HT-29 (cell line): ENCODE data around the gene SPOCK2. TPM values are rescaled to one million over a fixed set of nuclear protein-coding genes. Genes with fewer than 3 reads are reported as not detected.
"Not testable (repeated sequence)": the region's sequence is repeated elsewhere in the genome, so short reads cannot be mapped to it uniquely, and the experiment has no call there.

Source experiments
- DNase-seq: peaks from one replicate; pipeline ENCODE4 v3.0.0-alpha.2; 2015; ENCODE audit warnings: low spot score
- total RNA-seq: library from RNA; depleted of rRNA; stranded (reverse); fragments of >200 nt; shearing (Covaris generic); gene quantifications from 2 replicates; pipeline ENCODE4 v1.2.3, GENCODE V29; 2014

SPOCK2 gene
- total RNA-seq, 1 experiment from 2014 or later = 0.08 TPM

DNA sequence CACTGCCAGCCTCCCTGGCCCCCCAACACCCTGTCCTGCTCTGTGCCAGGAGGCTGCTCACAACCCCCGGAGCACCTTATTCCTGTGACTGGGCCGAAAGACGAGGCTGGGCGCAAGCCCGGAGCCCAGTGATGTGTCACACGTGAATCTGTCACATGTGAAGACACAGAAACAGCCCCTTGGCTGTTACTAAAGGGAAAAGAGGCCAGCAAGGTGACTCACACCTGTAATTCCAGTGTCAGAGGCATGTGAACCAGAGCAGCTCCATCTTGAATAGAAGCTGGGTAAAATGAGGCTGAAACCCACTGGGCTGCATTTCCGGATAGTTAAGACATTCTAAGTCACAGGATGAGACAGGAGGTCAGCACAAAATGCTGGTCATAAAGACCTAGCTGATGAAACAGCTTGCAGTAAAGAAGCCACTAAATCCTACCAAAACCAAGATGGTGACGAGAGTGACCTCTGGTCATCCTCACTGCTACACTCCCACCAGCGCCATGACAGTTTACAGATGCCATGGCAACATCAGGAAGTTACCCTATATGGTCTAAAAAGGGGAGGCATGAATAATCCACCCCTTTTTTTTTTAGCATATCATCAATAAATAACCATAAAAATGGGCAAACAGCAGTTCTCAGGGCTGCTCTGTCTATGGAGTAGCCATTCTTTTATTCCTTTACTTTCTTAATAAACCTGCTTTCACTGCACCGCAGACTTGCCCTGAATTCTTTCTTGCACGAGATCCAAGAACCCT, 55.8 kb downstream of the SPOCK2 start:
- not testable (repeated sequence) for DNase-seq

GRCh38 chr10:72031706-72032105, 56.6 kb downstream of the SPOCK2 start:
- DNase-seq = no peak

- no peak for DNase-seq
These were observed 57.4 kb downstream of the SPOCK2 start for GRCh38 chr10:72030762-72031543.

DNA sequence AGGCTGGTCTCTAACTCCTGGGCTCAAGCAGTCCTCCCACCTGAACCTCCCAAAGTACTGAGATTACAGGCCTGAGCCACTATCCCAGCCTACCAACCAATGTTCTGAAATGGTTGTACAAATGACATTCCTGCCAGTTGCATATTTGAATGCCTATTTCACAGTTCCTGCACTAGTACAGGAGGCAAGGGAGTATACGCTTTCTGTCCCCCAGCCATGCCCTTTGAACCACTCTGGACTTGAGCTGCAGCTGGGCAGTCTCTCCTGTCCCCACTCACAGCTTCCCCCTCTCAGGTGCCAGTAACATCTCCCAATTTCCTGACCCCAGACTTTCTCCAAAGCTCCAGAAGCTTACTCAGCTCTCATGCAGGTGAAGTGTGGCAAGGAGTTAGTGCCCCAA, 58.9 kb downstream of the SPOCK2 start:
- DNase-seq = no peak

DNA sequence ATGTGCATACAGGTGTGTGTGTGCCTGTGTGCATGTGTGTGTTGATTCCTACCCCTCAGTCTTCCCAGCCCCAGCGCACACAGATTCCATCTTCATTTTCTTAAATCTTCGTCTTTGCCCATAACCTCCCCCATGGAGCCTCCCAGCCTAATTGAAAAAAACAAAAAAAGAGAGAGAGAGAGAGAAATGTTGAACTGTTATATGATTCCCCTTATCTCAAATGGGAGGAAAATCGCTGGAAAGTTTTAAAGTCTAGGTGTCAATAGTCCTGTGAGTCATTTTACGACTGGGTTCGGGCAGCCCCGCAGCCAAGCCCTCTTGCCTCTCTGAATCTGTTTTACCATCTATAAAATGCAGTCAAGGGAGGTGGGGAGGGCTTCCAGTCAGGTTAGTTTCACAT, 60.9 kb downstream of the SPOCK2 start:
- no peak for DNase-seq

- no peak for DNase-seq
These were observed 61.9 kb downstream of the SPOCK2 start for GRCh38 chr10:72026278-72027111.

DNA sequence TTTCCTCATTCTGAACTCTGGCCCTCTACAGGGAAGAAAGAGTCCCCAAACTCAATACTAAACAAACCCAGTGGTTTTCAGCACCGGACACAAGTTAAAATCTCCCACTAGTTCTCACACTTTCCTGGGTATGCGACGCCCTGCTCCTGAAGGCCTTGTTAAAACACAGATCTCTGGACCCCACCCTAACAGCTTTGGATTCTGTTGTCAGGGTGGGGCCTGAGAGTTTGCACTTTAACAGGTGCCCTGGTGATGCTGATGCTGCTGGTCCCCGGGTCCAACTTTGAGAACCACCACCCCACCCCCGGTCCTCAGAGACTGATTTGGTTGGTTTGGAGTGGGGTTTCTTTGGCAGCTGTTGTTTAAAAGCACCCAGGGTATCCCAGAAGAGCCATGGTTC, 62.5 kb downstream of the SPOCK2 start:
- DNase-seq = no peak

- no peak for DNase-seq
These were observed 63.0 kb downstream of the SPOCK2 start for GRCh38 chr10:72025400-72025799.

GRCh38 chr10:72024596-72024995, 63.8 kb downstream of the SPOCK2 start:
- DNase-seq = no peak

DNA sequence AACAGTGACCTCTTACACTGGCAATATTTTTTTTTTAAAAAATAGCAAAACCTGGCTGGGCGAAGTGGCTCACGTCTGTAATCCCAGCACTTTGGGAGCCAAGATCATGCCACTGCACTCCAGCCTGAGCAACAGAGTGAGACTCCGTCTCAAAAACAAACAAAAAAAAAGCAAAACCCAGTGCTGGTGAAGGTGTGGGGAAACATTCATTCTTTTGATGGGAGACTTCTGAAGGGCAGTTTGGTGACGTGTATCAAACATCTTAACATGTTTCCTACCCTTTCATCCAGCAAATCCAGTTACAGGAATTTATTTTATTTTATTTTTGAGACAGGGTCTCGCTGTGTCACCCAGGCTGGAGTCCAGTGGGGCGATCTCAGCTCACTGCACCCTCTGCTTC, 66.1 kb downstream of the SPOCK2 start:
- DNase-seq = no peak

DNA sequence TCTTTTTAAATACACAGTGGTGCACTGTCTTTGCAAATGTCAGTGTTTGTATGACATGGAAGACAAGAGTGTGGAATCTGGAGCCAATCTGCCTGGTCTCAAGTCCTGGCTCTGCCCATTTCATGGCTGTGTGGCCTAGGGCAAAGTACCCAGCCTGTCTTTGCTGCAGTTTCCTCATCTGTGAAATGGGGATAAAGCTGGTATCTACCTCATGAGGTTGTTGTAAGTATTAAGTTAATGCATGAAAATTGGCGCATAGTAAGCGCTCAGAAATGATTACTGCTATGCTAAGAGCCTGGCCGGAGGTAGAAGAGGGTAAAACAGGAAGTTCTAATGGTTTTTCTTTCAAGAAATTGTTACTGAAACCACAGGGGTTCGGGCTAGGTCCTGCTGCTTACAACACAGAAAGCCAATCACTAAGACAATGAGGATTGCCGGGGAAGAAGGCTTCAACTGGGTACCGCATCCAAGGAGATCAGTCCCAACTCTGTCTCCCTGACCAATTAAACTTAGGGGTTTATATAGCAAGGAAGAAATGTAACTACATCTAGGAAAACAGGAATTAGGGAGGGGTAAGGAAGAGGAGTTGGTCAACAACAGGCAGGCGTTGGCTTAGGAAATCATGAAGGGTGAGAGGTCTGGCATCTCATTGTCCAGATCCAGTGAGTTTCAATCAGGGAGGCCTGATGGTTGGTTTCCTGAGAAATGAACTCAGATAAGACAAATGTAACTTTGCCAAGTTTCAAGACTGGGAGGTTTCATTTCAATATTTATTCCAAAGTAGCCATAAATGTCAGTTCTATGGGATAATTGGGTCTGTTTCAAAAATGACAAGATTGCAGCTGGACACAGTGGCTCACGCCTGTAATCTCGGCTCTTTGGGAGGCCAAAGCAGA, 67.2 kb downstream of the SPOCK2 start:
- no peak for DNase-seq

DNA sequence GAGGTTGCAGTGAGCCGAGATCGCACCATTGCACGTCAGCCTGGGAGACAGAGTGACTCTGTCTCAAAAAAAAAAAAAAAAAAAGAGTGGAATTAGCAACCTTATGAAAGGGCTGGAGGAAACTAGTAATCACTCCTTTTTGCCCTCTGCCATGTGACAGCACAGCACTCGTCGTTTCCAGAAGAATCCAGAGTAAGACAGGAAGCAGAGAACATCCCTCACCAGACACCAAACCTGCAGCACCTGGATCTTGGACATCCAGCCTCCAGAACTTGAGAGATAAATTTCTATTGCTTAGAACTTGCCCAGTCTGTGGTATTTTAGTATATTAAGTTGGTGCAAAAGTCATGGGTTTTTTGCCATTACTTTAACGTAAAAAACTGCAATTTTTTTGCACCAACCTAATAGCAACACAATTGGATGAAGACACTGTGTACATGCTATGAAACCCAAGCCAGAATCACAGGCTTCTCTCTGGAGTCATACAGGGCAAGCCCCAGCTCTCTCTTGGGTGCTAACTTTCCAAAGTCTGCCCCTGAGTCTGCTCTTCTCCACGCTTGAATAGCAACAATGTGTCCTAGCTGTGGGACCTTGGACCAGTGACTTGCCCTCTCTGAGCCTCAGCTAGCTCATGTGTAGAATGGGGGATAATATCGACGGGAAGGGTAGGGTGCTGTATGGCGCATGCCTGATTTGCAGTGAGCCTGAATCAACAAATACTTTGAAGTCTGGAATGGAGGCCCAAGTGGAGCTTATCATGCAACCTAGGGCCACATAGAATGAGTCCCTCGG, 69.1 kb downstream of the SPOCK2 start:
- DNase-seq = no peak

DNA sequence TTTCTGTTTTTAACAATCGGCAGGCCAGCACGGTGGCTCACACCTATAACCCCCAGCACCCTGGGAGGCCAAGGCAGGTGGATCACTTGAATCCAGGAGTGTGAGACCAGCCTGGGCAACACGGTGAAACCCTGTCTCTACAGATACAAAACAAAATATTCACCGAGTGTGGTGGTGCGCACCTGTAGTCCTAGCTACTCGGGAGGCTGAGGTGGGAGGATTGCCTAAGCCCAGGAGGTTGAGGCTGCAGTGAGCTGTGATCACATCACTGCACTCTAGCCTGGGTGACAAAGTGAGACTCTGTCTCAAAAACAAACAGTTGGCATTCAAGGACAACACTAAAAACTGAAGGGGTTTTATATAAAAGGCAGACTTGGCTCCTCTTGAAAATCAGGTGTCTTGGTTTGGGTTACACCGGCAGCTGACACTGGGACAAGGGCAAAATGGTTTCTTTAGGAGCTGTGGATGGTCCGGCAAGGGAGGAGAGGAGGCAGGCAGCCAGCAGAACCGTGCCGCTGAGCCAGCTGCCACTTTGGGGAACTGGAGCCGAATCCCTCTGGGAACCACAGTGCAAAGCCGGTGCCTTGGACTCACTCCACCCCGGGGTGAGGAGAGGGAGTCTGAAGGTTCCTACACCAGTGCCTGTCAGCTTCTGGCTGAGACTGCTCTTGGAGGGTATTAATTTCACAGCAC, 71.6 kb downstream of the SPOCK2 start:
- no peak for DNase-seq

DNA sequence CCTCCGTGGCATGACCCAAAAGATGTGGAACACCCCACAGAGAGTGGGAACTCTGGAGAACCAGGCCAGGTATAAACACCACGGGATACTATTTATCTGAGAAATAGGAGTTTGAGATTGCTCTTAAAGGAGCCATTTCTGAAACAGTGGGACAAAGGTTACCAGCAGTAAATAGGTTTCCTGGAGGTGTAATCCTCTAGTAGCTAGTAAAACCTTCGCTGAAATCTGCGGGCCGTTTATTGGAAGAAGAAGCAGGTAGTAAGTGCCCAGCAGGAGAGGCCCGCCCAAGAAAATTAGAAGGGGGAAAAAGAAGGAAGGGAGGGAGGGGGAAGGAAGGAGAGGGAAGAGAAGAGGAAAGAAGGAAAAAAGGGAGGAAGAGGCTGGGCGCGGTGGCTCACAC, 72.5 kb downstream of the SPOCK2 start:
- no peak for DNase-seq

GRCh38 chr10:72014785-72015480, 73.4 kb downstream of the SPOCK2 start:
- DNase-seq = no peak

DNA sequence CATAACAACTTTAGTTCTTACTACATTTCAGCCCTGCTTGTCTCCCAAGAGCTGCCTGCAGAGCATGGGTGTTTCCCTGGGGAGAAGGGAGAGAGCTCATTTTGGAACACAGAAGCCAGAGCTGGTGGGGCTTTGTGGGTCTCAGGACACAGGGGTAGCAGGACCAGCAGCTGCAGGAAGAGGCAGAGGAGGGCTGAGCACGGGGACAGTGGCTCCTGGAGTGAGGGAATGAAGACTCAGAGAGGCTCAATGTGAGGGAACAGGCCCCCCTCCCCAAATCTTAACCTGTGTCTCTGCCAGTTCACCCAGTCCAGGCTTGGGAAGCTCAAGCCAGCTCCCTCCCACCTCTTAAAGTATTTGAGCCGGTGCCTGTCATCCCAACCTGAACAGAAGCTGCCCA, 74.2 kb downstream of the SPOCK2 start:
- no peak for DNase-seq

DNA sequence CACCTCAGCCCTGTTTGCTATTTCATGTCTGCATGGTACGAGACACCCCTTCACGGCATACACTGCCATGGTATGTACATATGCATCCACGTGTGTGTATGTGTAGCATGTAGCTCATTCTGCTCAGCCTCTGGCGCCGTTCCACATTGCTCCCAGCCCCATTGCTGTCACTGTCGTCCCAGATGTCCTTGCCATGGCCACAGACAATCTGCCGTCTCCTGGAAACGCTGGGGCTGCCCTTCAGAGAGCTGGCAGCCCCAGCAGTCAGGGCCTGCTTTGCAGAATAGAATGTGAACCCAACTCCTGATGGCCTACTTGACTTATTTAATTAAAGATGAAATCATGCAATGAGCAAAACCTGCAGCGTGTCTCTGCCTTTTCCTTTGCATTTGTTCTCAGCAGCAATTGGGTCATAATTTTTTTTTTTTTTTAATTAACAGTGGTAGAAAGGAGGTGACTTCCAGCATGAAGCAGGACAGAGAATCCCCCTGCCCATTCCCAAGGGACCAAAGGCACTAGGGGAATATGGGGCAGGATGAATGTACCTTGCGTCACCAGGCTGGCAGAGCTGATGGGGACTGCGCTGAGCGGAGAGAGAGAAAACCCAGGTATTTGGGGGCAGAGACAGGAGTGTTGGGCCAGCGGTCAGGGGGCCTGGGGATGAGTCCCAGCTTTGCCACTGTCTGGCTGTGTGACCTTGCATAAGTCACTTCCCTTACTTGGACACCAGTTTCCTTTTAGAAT, 75.0 kb downstream of the SPOCK2 start:
- DNase-seq = no peak

GRCh38 chr10:72012796-72013195, 75.6 kb downstream of the SPOCK2 start:
- DNase-seq = no peak
